NK-92 treated with Interleukin-12 subunit alpha and Interleukin-12 subunit beta, amount 100 ng/mL, for 24 hours (cell line): ENCODE data around the gene GCAT.

ENCODE experiments used
- DNase-seq: peaks from one replicate; lab custom pipeline; 2025; lab: John Stamatoyannopoulos, UW

The GCAT gene

GRCh38 chr22:37811867-37812266, 4.1 kb downstream of the GCAT start:
- DNase-seq, result no peak

- DNase-seq, result no peak
These were observed 5.3 kb downstream of the GCAT start for GRCh38 chr22:37812869-37813678.

- DNase-seq, result no peak
These were observed 7.9 kb downstream of the GCAT start for GRCh38 chr22:37815593-37815992.

- no peak for DNase-seq
These were observed 8.9 kb downstream of the GCAT start for GRCh38 chr22:37816543-37817180.

- DNase-seq, result peak; percentile 26
These were observed 10.1 kb downstream of the GCAT start for GRCh38 chr22:37817705-37818408.

GRCh38 chr22:37818409-37819104, 10.8 kb downstream of the GCAT start:
- DNase-seq, result no peak

GRCh38 chr22:37819105-37819433, 11.3 kb downstream of the GCAT start:
- DNase-seq, result no peak

GRCh38 chr22:37820350-37820749, 12.6 kb downstream of the GCAT start:
- no peak for DNase-seq

- DNase-seq, result no peak
These were observed 14.5 kb downstream of the GCAT start for GRCh38 chr22:37822079-37822833.

- DNase-seq, result no peak
These were observed 15.6 kb downstream of the GCAT start, which contains the start of gene GALR3 for GRCh38 chr22:37823134-37823985. Gene GALR3, plus strand, starts transcription at chr22:37823382. Its CDS starts 25 bp downstream, at chr22:37823407.

GRCh38 chr22:37824674-37825641, 17.2 kb downstream of the GCAT start:
- no peak for DNase-seq

- no peak for DNase-seq
These were observed 19.3 kb downstream of the GCAT start for GRCh38 chr22:37827056-37827455.

- no peak for DNase-seq
These were observed 22.5 kb downstream of the GCAT start for GRCh38 chr22:37830093-37830842.

- DNase-seq, result no peak
These were observed 23.7 kb downstream of the GCAT start for GRCh38 chr22:37831472-37831871.

GRCh38 chr22:37832022-37832857, 24.5 kb downstream of the GCAT start:
- no peak for DNase-seq

GRCh38 chr22:37842015-37842793, 34.5 kb downstream of the GCAT start:
- DNase-seq, result no peak

GRCh38 chr22:37843741-37844089, 36.0 kb downstream of the GCAT start:
- peak; percentile 47 for DNase-seq
